Tibial artery (tissue), 4 donors: Measurements from ENCODE around the gene UCN3.

ENCODE experiments used
- DNase-seq, 2 donors: peaks; one replicate each; pipeline ENCODE4 v3.0.0-alpha.2; 2019
- H3K27ac ChIP-seq, 2 donors: fragments of 200-600 bp; sonication (generic) in 1 of 2; 1 replicate in 1 of 2; 2 replicates in 1 of 2; pipeline ENCODE4 v1.5.1; 2018 to 2019; ENCODE audit warnings: mild to moderate bottlenecking in 1 of 2
- H3K27me3 ChIP-seq, 2 donors: fragments of 200-600 bp; sonication (generic) in 1 of 2; one replicate each; pipeline versions ENCODE4 v1.5.1 to v1.6.0; 2016 to 2019
- H3K36me3 ChIP-seq, 3 donors: fragments of 200-600 bp; sonication (generic) in 2 of 3; one replicate each; pipeline ENCODE4 v1.5.1; 2016 to 2019; ENCODE audit warnings: mild to moderate bottlenecking in 2 of 3
- H3K4me1 ChIP-seq, 4 donors: fragments of 200-600 bp; sonication (generic) in 2 of 4; 1 replicate in 3 of 4; 2 replicates in 1 of 4; pipeline ENCODE4 v1.5.1; 2016 to 2019
- H3K4me3 ChIP-seq, 2 donors: fragments of 200-600 bp; sonication (generic) in 1 of 2; 1 replicate in 1 of 2; 2 replicates in 1 of 2; pipeline ENCODE4 v1.5.1; 2018 to 2019; ENCODE audit warnings: mild to moderate bottlenecking in 2 of 2
- H3K9me3 ChIP-seq, 3 donors: fragments of 200-600 bp; sonication (generic) in 1 of 3; one replicate each; pipeline ENCODE4 v1.5.1; 2016 to 2019
- CTCF ChIP-seq, 2 experiments: fragments of 200-600 bp in 1 of 2; fragments of 450-650 bp in 1 of 2; IDR thresholded peaks; one replicate each; pipeline ENCODE4 v1.5.1; 2017 to 2019; ENCODE audit warnings: antibody characterized with exemption in 2 of 2, mild to moderate bottlenecking in 1 of 2, moderate library complexity in 1 of 2
- intact Hi-C: fragments of 100-400 bp; cut with DNase I; formaldehyde crosslinking; loops from one replicate; pipeline ENCODE4 v1.15.0; 2023; ENCODE audit warnings: low total_unique reads

Gene UCN3

GRCh38 chr10:5391790-5392189 is 27.0 kb downstream of the UCN3 start:
- Histone ChIP-seq H3K4me1 (no peaks in the 10 kb centered on the region), H3K36me3 (no peaks in the 10 kb centered on the region), H3K9me3 (peaks cover 0 to 23% (median 8%) of the 10 kb centered on the region in 3 donors), H3K27me3 (no peaks in the 10 kb centered on the region), H3K4me3 (no peak overlapping the region), H3K27ac (no peak overlapping the region)
- DNase-seq: no peak
- TF ChIP-seq CTCF (IDR thresholded peaks at IDR 0.05): no peak
- intact Hi-C loops: no loop called here

DNA sequence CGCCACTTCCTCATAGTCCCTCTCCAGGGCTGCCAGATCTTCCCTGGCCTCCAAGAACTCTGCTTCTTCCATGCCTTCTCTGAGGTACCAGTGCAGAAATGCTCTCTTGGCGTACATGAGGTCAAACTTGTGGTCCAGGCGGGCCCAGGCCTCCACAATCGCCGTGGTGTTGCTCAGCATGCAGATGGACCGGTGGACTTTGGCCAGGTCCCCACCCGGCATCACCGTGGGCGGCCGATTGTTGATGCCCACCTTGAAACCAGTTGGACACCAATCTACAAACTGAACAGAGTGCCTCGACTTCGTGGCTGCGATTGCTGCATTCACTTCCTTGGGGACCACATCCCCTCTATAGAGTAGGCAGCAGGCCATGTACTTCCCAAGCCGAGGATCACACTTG is 28.8 kb downstream of the UCN3 start:
- peaks cover 0 to 23% (median 8%) of the 10 kb centered on the region in 3 donors for H3K9me3 ChIP-seq
- intact Hi-C loops: no loop called here
- no peak overlapping the region for H3K27ac ChIP-seq
- no peaks in the 10 kb centered on the region for H3K36me3 ChIP-seq
- H3K4me1 ChIP-seq: no peaks in the 10 kb centered on the region
- no peak for DNase-seq
- H3K4me3 ChIP-seq: no peak overlapping the region
- H3K27me3 ChIP-seq: no peaks in the 10 kb centered on the region
- no peak for TF ChIP-seq CTCF (IDR thresholded peaks at IDR 0.05)

- TF ChIP-seq CTCF (IDR thresholded peaks at IDR 0.05): no peak
- no peaks in the 10 kb centered on the region for H3K4me1 ChIP-seq
- intact Hi-C loops: no loop called here
- H3K27ac ChIP-seq: no peak overlapping the region
- H3K9me3 ChIP-seq: peaks cover 0 to 15% (median 8%) of the 10 kb centered on the region in 3 donors
- H3K4me3 ChIP-seq: no peak overlapping the region
- H3K36me3 ChIP-seq: no peaks in the 10 kb centered on the region
- no peak for DNase-seq
- H3K27me3 ChIP-seq: no peaks in the 10 kb centered on the region
Measured at GRCh38 chr10:5395168-5395567, 30.4 kb downstream of the UCN3 start.

DNA sequence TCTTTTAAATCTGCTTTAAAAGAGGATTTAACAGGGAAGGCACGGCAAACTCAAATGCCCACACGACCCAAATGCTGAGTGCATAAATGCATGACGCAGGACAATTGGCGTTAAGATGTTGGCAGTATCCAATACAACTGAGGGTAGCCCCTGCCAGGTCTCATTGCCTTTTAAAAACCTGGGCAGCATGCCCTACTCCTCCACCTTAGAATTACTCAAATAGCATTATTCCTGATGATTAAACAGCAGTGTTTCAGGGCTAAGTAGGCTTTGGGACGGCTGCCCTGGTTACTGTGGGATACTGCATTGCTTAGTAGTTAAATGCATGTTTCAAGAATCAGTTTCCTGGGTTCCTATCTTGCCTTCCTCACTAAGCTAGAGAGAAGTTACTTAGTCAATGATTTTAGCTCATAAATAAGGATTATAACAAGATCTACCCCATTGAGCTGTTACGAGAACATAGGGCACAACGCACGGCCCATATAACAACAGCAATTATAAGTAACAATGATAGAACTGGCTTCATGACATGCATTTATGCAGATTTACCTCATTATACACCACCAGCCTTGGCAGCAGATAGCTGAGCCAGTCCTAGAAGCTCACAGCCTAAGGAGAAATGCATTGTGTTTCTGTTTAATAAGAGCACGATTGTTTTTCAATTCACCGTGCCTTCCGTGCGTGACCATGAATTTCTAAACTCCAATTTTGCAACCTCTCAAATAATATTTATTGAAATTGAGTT is 32.0 kb downstream of the UCN3 start:
- intact Hi-C loops: no loop called here
- DNase-seq: no peak
- no peak for TF ChIP-seq CTCF (IDR thresholded peaks at IDR 0.05)
- no peak overlapping the region for H3K27ac ChIP-seq
- no peak overlapping the region for H3K4me3 ChIP-seq
- H3K4me1 ChIP-seq: no peaks in the 10 kb centered on the region
- no peaks in the 10 kb centered on the region for H3K27me3 ChIP-seq
- H3K36me3 ChIP-seq: no peaks in the 10 kb centered on the region
- no peaks in the 10 kb centered on the region for H3K9me3 ChIP-seq

DNA sequence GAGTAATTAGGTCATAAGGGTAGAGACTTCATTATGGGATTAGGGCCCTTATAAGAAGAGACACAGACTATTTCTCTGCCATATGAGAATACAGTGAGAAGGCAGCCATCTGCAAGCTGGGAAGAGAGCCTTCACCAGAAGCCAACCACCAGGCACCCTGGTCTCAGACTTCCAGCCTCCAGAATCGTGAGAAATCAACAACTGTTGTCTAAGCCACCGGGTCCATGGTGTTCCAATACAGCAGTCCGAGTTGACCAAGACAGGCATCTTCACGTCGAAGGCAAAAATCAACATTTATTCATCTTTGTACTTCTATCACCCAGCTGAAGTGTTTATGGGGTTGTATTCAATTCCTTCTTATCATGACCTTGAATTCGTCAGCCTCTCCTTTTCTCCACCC is 34.6 kb downstream of the UCN3 start:
- Histone ChIP-seq H3K27me3 (no peaks in the 10 kb centered on the region), H3K4me3 (no peak overlapping the region), H3K36me3 (no peaks in the 10 kb centered on the region), H3K9me3 (no peaks in the 10 kb centered on the region), H3K27ac (no peak overlapping the region), H3K4me1 (no peaks in the 10 kb centered on the region)
- no peak for DNase-seq
- TF ChIP-seq CTCF (IDR thresholded peaks at IDR 0.05): no peak
- intact Hi-C loops: no loop called here
